HepG2 (cell line): ENCODE results near the gene C19orf47. TPM values are rescaled to one million over a fixed set of nuclear protein-coding genes. Genes with fewer than 3 reads are reported as not detected.

Source experiments
- ADNP ChIP-seq: sonication (generic); formaldehyde crosslinking; IDR thresholded peaks from 2 replicates; pipeline ENCODE4 v1.4.0; 2020; ENCODE audit warnings: missing genetic modification reagents
- AGO2 ChIP-seq: fragments of 200-400 bp; formaldehyde crosslinking; optimal IDR thresholded peaks from 2 replicates; pipeline ENCODE3; 2017; ENCODE audit warnings: mild to moderate bottlenecking, low read depth, low read length, moderate library complexity
- BORCS8-MEF2B ChIP-seq: sonication (generic); formaldehyde crosslinking; IDR thresholded peaks from 2 replicates; pipeline ENCODE4 v1.8.0; 2022; ENCODE audit warnings: mild to moderate bottlenecking, missing genetic modification reagents
- HNRNPLL ChIP-seq: fragments of 200-400 bp; formaldehyde crosslinking; IDR thresholded peaks from 2 replicates; pipeline ENCODE4 v1.6.1; 2017; ENCODE audit warnings: mild to moderate bottlenecking, low read depth, low read length; ENCODE audit not compliant: poor library complexity, severe bottlenecking
- JDP2 ChIP-seq: sonication (generic); formaldehyde crosslinking; IDR thresholded peaks from 2 replicates; pipeline ENCODE4 v1.8.1; 2022; ENCODE audit warnings: missing genetic modification reagents, borderline replicate concordance
- NR2F1 ChIP-seq, 2 experiments: fragments of 450-650 bp in 1 of 2; formaldehyde crosslinking in 1 of 2; IDR thresholded peaks; 2 replicates each; pipeline versions ENCODE4 v1.5.0 to v1.6.1; 2016 to 2020; ENCODE audit warnings: mild to moderate bottlenecking in 1 of 2, missing compliant biosample characterization in 1 of 2, missing genetic modification reagents in 1 of 2, moderate library complexity in 1 of 2
- PLRG1 ChIP-seq: fragments of 450-650 bp; conservative IDR thresholded peaks from 2 replicates; pipeline ENCODE4 v1.6.1; 2016
- SKIL ChIP-seq: sonication (generic); formaldehyde crosslinking; IDR thresholded peaks from 2 replicates; pipeline ENCODE4 v1.8.0; 2022; ENCODE audit warnings: missing genetic modification reagents, mild to moderate bottlenecking, moderate library complexity, borderline replicate concordance
- TMF1 ChIP-seq: sonication (generic); formaldehyde crosslinking; IDR thresholded peaks from 2 replicates; pipeline ENCODE4 v1.8.1; 2022; ENCODE audit warnings: low read depth, missing genetic modification reagents
- ZBTB25 ChIP-seq: IDR thresholded peaks from 2 replicates; pipeline ENCODE4 v1.6.1; 2018; ENCODE audit warnings: missing genetic modification reagents
- ZNF251 ChIP-seq: sonication (generic); formaldehyde crosslinking; IDR thresholded peaks from 2 replicates; pipeline ENCODE4 v1.9.0; 2021; ENCODE audit warnings: mild to moderate bottlenecking, missing genetic modification reagents
- ZNF274 ChIP-seq: sonication (generic); formaldehyde crosslinking; IDR thresholded peaks from 2 replicates; pipeline ENCODE4 v1.5.1; 2020; ENCODE audit warnings: mild to moderate bottlenecking, missing genetic modification reagents
- ZNF30 ChIP-seq: sonication (generic); formaldehyde crosslinking; IDR thresholded peaks from 2 replicates; pipeline ENCODE4 v1.5.0; 2020; ENCODE audit warnings: mild to moderate bottlenecking, missing genetic modification reagents
- ZNF432 ChIP-seq: sonication (generic); formaldehyde crosslinking; IDR thresholded peaks from 2 replicates; pipeline ENCODE4 v1.5.0; 2020; ENCODE audit warnings: missing genetic modification reagents, mild to moderate bottlenecking, borderline replicate concordance
- ZNF569 ChIP-seq: sonication (generic); formaldehyde crosslinking; IDR thresholded peaks from 2 replicates; pipeline ENCODE4 v1.5.0; 2020; ENCODE audit warnings: mild to moderate bottlenecking, missing genetic modification reagents, moderate library complexity, borderline replicate concordance
- ZNF646 ChIP-seq: sonication (generic); formaldehyde crosslinking; IDR thresholded peaks from 2 replicates; pipeline ENCODE4 v1.9.0; 2021; ENCODE audit warnings: mild to moderate bottlenecking, missing genetic modification reagents
- ZNF740 ChIP-seq: sonication (generic); formaldehyde crosslinking; IDR thresholded peaks from 2 replicates; pipeline ENCODE4 v1.4.0; 2020; ENCODE audit warnings: missing genetic modification reagents
- ZNF776 ChIP-seq: sonication (generic); formaldehyde crosslinking; IDR thresholded peaks from 2 replicates; pipeline ENCODE4 v1.4.0; 2020; ENCODE audit warnings: mild to moderate bottlenecking, missing genetic modification reagents
- polyA plus RNA-seq, 8 experiments: library from polyadenylated mRNA; depleted of rRNA in 3 of 8; stranded (reverse) in 7 of 8; unstranded in 1 of 8; fragments of >200 nt; fragmentation: Illumina TruSeq in 4 of 8; extraction: Trizol in 4 of 8; gene quantifications; 2 replicates each; pipeline versions ENCODE4 v1.2.1 to v1.2.3, GENCODE V29; 2011 to 2016; ENCODE audit warnings: low read depth in 4 of 8, missing spikeins in 1 of 8, mixed read lengths in 1 of 8; ENCODE audit not compliant: insufficient read depth in 1 of 8
- total RNA-seq, 5 experiments: library from RNA; depleted of rRNA; stranded (reverse); fragments of >200 nt; fragmentation: Illumina TruSeq; extraction: Trizol; gene quantifications; 2 replicates each; pipeline ENCODE4 v1.2.3, GENCODE V29; 2016; ENCODE audit warnings: low read depth in 1 of 5

The C19orf47 gene
- total and polyA plus RNA-seq, 2 of the 13 experiments (the other 11 are each of a cell fraction or from before 2014, with no cell fraction given): 8.1 to 10.6 TPM

- TF ChIP-seq SKIL (CRISPR knock-in tag): peak; percentile 43; the same call in 1 of the 2 replicates
- TF ChIP-seq JDP2 (CRISPR knock-in tag): no peak
- no peak for TF ChIP-seq PLRG1
- TF ChIP-seq ZNF776: no peak
- no peak for TF ChIP-seq ZNF30 (CRISPR knock-in tag)
- no peak for TF ChIP-seq ZNF569 (CRISPR knock-in tag)
- peak; percentile 57; the same call in 1 of the 2 replicates for TF ChIP-seq ZBTB25
- no peak for TF ChIP-seq NR2F1 (CRISPR knock-in tag; IDR thresholded peaks at IDR 0.05)
- no peak for TF ChIP-seq ZNF251
- peak; percentile 54; the same call in 1 of the 2 replicates for TF ChIP-seq TMF1 (CRISPR knock-in tag)
- peak; percentile 69 for TF ChIP-seq HNRNPLL
- peak; percentile 61 for TF ChIP-seq AGO2
- TF ChIP-seq ZNF740: peak; percentile 97
- TF ChIP-seq BORCS8-MEF2B (CRISPR knock-in tag): peak; percentile 40; the same call in 1 of the 2 replicates
- TF ChIP-seq ZNF646 (CRISPR knock-in tag): no peak
- TF ChIP-seq ZNF274: peak; percentile 33; the same call in 1 of the 2 replicates
- no peak for TF ChIP-seq ZNF432
- no peak for TF ChIP-seq ADNP (CRISPR knock-in tag)
These were observed 63.5 kb downstream of the C19orf47 start, which contains the start of gene AKT2 (continued) for GRCh38 chr19:40284501-40285352.
